Measurements from ENCODE around the gene TSPAN12.

TSPAN12 gene

GRCh38 chr7:120842121-120842621 is 15.8 kb downstream of the TSPAN12 start:
- no peak for DNase-seq

GRCh38 chr7:120841608-120842007 is 16.3 kb downstream of the TSPAN12 start:
- no peak for DNase-seq

DNA sequence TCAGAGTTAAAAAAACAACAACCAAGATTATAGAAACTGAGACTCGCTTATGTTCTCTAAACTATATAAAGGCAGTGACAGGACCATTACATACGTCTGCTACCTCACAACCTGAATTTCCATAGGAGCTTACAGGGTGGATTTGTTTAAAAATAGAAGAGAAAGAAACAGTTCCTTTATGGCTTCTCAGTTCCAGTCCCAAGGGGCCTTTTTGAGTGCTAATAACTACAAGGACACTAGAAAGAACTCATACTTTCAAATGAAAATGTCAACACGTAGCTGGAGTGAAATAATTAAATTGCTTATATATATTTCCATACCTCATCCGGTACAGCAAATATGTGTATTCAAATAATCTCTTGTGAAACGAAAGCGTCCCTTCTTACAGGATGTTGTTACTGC is 19.7 kb downstream of the TSPAN12 start:
- DNase-seq: no peak

DNA sequence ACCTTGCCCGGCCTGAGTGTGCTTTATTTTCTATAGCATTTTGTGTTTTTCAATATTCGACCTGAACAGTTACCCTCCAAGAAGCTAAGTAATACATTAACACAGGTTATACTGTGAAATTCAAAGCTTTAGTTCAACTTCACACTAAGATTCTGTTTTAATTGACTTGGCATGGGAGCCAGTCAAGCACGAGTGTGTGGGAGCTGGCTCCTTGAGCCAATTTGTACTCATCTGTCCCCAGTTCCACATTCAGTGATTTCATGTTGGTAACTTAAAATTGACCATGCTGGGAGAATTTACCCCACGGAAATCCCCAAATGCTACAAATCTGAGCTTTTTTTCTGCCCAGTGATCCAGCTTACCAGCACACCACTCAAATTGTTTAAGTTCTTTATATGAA is 20.3 kb downstream of the TSPAN12 start:
- no peak for DNase-seq

- DNase-seq: no peak
Observed at GRCh38 chr7:120836556-120837115, 21.3 kb downstream of the TSPAN12 start.

GRCh38 chr7:120834726-120835125 is 23.2 kb downstream of the TSPAN12 start:
- DNase-seq: no peak

GRCh38 chr7:120833546-120833945 is 24.4 kb downstream of the TSPAN12 start:
- DNase-seq: no peak

- DNase-seq: no peak
Observed at GRCh38 chr7:120832803-120833202, 25.1 kb downstream of the TSPAN12 start.

DNA sequence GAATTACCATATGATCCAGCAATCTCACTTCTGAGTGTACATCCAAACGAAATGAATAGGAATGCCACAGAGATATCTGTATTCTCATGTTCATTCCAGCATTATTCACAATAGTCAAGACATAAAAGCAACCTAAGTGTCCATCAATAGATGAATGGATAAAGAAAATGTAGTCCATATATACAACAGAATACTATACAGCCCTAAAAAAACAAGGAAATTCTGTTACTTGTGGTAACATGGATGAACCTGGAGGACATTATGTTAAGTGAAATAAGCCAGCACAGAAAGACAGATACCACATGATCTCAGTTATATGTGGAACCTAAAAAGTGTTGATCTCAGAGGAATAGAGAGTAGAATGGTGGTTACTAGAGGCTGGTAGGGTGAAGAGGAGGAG is 26.7 kb downstream of the TSPAN12 start:
- DNase-seq: no peak

DNA sequence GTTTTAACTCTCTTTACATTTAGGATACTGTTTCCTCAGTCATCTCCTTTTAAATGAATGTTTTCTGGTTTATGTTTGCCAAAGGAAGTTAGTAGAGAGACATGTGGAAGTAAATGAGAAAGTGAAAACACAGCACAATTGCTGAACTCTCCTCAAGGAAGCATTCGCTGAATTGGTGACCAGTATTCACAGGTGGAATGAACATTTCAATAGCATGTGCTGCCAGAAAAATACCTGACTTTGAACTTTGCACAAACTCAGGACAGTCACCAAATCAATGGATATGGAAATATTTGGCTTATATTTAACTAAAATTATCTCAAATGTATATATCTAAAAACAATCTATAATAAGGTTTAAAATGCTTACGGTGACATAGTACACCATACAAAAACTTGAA is 28.5 kb downstream of the TSPAN12 start:
- no peak for DNase-seq

- no peak for DNase-seq
Observed at GRCh38 chr7:120828528-120828927, 29.4 kb downstream of the TSPAN12 start.

GRCh38 chr7:120827371-120828118 is 30.4 kb downstream of the TSPAN12 start:
- DNase-seq: no peak

DNA sequence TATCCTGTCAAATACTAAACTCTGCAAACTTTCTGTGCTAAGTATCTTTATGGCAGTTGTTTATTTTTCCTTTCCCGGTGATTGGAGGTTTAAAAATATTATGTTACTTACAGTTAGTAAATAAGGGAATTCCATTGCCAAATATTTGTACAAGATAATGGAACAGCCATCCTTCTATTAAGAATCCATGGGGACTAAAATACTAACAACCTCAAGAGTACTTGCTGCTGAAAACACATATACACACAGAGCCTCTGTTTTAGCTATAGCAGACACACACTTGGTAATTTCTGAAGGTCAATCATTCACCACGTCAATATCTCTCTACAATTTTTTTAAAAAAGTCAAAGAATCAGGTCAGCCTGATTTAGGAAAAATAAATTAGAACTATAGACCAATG is 32.4 kb downstream of the TSPAN12 start:
- DNase-seq: no peak

DNA sequence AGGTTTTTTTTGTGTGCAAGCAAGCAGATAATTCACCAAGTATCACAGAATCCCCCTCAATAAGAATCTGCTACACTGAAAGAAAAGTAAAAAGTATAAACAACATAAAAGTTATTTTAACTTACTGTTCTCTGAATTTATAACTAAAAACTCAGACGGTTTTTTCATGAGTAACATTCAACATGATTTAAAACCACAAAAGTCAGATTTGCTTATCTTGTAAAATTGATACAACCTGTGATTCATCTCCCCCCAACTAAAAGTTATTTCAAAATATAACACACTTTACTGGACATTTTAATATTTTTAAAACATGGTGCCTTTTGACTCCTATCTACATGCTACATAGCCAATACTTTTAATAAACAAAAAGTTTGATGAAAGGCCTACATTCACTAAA is 32.8 kb downstream of the TSPAN12 start:
- no peak for DNase-seq

GRCh38 chr7:120819861-120820260 is 38.1 kb downstream of the TSPAN12 start:
- no peak for DNase-seq

DNA sequence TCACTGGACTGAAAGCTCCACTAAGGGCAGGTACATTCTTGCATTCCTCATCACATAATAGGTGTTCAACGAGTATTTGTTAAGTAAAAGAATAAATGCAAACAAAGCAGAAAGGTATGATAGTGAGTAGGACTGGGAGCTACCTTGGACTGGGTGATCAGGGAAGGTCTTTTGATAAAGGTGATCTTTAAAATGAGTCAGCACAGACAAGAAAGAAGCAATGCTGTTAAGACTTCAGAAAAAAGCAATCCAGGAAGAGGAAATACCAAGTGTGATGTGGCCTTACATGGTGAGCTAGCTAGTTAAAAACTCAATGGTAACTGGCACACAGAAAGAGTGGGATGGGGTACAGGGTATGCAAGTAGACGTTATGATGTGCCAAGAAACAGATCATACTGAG is 40.1 kb downstream of the TSPAN12 start:
- DNase-seq: no peak

DNA sequence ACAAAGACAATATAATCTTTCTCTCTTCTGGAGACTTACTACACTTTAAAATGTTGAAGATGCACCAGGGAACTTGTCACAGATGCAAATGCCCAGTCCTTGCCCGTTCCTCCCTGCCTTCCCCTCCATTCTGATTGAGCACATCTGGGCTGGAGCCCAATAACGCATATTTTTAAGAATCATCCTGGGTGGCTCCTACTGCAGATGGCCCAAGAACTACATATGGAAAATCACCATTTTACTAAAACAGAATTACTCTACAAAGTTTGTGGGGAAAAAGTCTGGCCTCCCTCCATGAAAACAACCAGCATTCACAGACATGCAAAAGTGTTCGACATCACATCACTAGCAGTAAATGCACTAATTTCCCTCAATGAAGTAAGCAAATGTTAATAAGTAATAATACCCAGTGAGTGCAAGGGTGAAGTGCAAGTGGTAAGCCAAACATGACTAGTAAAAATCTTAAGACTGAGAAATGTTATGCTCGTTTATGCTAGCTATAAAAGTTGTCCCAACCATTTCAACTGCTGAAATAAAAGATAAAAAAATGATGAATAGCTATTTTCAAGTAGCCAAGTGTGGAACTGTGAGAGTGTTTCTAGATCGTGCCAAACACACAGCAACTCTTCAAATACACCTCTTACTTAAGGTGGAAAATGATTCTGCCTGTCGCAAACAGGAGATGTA is 43.5 kb downstream of the TSPAN12 start:
- DNase-seq: no peak

DNA sequence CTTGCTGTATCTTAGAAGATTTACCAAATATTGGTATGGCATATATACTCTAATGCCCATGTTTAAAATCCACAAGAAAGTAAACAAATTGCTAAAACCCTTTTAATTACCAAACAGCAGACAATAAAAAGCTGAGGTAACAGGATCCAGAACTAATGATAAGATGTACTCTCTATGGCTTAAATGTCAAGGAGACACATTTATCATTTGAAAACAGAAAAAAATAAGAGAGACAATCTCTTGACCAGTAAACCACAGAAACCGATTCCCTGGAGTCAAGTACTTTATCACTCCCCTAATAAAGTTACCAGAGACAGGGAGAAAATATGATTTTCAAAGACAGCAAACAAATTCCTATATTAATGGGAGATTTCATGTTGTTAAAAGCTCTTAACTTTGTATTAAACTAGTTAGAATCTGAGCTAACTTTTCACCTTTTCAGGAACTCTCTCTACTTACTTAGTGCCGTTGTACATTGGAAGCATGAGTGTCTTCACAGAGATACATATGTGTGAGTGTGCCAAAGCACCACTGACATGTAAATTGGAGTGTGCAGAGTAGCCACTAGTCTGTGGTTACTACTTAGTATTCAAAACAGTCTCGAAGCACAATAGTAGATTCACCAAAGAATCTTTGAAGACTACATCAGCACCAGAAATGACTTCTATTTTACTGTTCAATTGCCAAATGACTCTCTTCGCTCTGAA is 44.2 kb downstream of the TSPAN12 start:
- DNase-seq: no peak

GRCh38 chr7:120813089-120813488 is 44.9 kb downstream of the TSPAN12 start:
- no peak for DNase-seq

GRCh38 chr7:120809260-120809659 is 48.7 kb downstream of the TSPAN12 start:
- no peak for DNase-seq

DNA sequence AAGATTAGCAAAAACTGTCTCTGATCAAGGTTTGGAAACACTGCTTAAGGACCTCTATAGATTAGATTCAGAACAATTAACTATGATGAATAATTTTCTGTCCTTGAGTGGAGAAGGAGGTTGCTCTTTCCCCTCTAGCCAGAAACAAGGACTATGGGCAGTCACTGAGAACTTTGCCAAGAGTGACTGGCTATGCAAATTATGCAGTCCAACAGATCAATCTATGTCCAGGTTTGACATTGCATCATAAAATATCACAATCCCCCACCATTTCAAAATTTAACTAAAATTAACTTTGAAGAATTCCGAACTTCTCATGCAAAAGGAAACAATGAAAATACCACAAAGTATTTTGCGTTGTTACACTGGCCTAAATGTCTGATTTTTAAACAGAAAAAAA is 50.6 kb downstream of the TSPAN12 start:
- no peak for DNase-seq

- no peak for DNase-seq
Observed at GRCh38 chr7:120806669-120807068, 51.3 kb downstream of the TSPAN12 start.

GRCh38 chr7:120805636-120806388 is 52.1 kb downstream of the TSPAN12 start:
- peak; percentile 40 for DNase-seq
